NCI-H2227 (cell line): Measurements from ENCODE around the gene RBP5.
"Not testable (repeated sequence)": the region's sequence is repeated elsewhere in the genome, so short reads cannot be mapped to it uniquely, and the experiment has no call there.

ENCODE experiments used
- DNase-seq: peaks from one replicate; lab custom pipeline; 2025; ENCODE audit not compliant: unreplicated experiment; lab: John Stamatoyannopoulos, UW

RBP5 gene

GRCh38 chr12:7123806-7124522 lies 4.7 kb downstream of the RBP5 start:
- no peak for DNase-seq

- no peak for DNase-seq
Measured at GRCh38 chr12:7122811-7123769, 5.6 kb downstream of the RBP5 start.

GRCh38 chr12:7121324-7121723 lies 7.4 kb downstream of the RBP5 start:
- DNase-seq, result no peak

GRCh38 chr12:7120166-7120565 lies 8.5 kb downstream of the RBP5 start:
- no peak for DNase-seq

- DNase-seq, result no peak
Measured at GRCh38 chr12:7118881-7119280, 9.8 kb downstream of the RBP5 start.

- DNase-seq, result no peak
Measured at GRCh38 chr12:7117670-7118069, 11.0 kb downstream of the RBP5 start.

- DNase-seq, result no peak
Measured at GRCh38 chr12:7116916-7117315, 11.8 kb downstream of the RBP5 start.

- DNase-seq, result no peak
Measured at GRCh38 chr12:7116196-7116595, 12.5 kb downstream of the RBP5 start.

GRCh38 chr12:7114851-7115250 lies 13.8 kb downstream of the RBP5 start:
- DNase-seq, result no peak

- no peak for DNase-seq
Measured at GRCh38 chr12:7114008-7114407, 14.7 kb downstream of the RBP5 start.

- peak; percentile 21 for DNase-seq
Measured at GRCh38 chr12:7113389-7113871, 15.3 kb downstream of the RBP5 start.

GRCh38 chr12:7112041-7112440 lies 16.6 kb downstream of the RBP5 start:
- no peak for DNase-seq

- DNase-seq, result no peak
Measured at GRCh38 chr12:7110661-7111060, 18.0 kb downstream of the RBP5 start.

- DNase-seq, result no peak
Measured at GRCh38 chr12:7109572-7109920, 19.1 kb downstream of the RBP5 start.

GRCh38 chr12:7108796-7109571 lies 19.7 kb downstream of the RBP5 start, which contains the start of gene C1RL:
Gene C1RL (minus strand): TSS chr12:7109214. CDS start chr12:7109180, 34 bp downstream.
- DNase-seq, result peak; percentile 73

GRCh38 chr12:7108003-7108795 lies 20.5 kb downstream of the RBP5 start:
- DNase-seq, result peak; percentile 32

GRCh38 chr12:7107636-7108002 lies 21.1 kb downstream of the RBP5 start:
- no peak for DNase-seq

GRCh38 chr12:7107181-7107580 lies 21.5 kb downstream of the RBP5 start:
- not testable (repeated sequence) for DNase-seq

- no peak for DNase-seq
Measured at GRCh38 chr12:7106082-7106481, 22.6 kb downstream of the RBP5 start.

GRCh38 chr12:7103837-7104584 lies 24.7 kb downstream of the RBP5 start:
- no peak for DNase-seq
